ENCODE measurements around the gene CNIH3.

The CNIH3 gene

DNA sequence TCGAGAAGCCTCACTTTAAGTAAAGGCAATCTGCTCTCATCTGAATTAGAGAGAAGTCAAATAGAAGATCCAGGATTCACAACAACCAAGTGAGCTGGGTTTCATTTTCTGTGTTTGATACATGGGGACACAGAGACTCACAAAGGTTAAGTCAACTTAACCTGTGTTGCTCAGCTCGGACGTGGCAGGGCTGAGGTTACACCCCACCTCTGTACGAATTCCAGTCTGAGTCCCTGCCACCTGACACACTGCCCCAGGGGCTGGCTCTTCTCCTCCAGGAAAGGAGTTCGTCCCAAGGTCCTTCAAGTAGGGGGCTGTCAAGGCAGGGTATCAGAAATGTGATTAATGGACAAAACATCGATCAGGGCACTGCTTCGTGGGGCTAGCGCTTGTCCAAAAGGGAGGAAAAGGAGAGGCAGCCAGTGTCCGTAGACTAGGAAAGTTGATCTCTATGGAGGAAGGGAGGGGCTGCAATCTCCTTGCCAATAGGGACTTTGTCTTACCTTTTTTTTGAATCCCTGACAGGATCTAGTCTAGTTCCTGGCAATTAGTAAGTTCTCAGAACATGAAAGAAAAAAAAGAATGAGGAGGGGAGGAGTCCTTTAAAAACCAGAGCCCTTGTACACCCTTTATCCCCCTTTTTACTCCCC, 116.4 kb downstream of the CNIH3 start:
- peak overlapping the region in 1 of 2 donors; percentile 46 for H3K27ac ChIP-seq
- H3K4me3 ChIP-seq: no peak overlapping the region
- DNase-seq (ENCODE audit: low spot score): no peak
- TF ChIP-seq, protein P1, sequence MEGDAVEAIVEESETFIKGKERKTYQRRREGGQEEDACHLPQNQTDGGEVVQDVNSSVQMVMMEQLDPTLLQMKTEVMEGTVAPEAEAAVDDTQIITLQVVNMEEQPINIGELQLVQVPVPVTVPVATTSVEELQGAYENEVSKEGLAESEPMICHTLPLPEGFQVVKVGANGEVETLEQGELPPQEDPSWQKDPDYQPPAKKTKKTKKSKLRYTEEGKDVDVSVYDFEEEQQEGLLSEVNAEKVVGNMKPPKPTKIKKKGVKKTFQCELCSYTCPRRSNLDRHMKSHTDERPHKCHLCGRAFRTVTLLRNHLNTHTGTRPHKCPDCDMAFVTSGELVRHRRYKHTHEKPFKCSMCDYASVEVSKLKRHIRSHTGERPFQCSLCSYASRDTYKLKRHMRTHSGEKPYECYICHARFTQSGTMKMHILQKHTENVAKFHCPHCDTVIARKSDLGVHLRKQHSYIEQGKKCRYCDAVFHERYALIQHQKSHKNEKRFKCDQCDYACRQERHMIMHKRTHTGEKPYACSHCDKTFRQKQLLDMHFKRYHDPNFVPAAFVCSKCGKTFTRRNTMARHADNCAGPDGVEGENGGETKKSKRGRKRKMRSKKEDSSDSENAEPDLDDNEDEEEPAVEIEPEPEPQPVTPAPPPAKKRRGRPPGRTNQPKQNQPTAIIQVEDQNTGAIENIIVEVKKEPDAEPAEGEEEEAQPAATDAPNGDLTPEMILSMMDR (IDR thresholded peaks at IDR 0.05): no peak

DNA sequence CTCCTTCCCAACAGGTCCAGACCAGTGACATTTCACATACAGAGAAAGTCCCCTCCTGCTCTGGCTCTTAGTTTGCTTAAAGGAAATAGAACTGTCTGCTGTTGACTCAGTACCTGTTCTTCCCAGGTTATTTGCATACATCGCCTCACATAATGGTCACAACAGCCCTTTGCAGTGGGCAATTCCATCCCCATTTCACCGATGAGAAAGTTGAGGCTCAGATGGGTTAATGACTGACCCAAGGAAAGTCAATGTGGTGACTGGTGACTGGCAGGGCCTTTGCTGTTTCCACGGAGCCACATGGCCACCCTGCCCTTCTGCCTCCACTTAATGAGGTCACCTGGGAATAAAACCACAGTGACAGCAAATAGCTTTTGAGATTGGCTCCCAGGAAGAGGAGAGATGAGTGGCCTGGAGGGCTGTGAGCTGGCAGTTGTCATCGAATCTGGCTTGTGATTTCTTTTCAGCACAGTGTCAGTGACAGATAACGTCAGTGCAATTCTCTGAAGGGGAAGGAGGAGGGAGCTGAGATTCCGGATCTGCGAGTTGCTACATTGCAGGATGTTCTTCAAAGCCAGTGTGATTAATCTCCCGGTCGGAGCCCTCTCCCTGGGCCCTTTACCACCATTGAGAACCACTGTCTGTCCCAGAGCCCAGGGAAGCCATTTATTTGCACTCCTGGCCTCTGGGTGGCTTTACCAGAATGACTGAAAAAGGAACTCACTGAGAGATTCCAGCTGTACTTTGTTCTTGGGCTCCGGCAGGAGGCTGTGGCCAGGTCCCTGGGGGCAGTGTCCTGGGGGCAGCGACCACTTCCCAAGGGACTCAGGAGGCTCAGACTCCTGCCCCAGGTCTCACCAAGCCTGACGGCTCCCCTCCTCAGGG, 117.2 kb downstream of the CNIH3 start:
- TF ChIP-seq, protein P1 (IDR thresholded peaks at IDR 0.05): no peak
- H3K4me3 ChIP-seq: no peak overlapping the region
- DNase-seq (ENCODE audit: low spot score): no peak
- H3K27ac ChIP-seq: peak overlapping the region in 1 of 2 donors; percentile 46

DNA sequence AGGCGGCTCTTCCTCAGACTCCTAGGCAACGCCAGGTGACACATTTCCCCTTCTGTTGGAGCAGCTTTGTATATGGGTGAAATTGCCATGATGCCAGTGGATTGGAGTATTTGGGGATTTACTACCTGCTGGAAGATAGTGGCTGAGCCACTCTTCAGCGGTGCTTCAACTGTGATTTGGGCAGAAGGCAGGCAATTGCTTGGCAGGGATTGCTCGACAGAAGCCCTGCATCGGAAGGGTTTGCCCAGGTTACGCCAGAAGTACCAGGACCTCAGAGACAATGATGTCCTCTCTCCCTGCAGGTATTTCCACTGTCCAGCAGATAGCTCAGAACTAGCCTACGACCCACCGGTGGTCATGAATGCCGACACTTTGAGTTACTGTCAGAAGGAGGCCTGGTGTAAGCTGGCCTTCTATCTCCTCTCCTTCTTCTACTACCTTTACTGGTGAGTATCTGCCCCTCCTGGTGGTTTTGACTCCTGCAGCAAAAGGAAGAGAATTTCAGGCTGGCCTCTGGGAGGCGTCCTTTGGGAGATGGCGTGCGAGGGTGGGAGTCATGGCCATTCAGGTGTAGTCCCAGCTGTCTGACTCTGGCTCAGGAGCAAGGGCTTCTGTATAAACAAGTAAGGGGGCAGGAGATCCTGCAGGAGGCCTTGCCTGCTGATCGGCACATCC, 118.3 kb downstream of the CNIH3 start:
- Histone ChIP-seq H3K4me3 (no peak overlapping the region), H3K27ac (no peak overlapping the region)
- DNase-seq (ENCODE audit: low spot score): no peak
- TF ChIP-seq, protein P1 (IDR thresholded peaks at IDR 0.05): no peak

DNA sequence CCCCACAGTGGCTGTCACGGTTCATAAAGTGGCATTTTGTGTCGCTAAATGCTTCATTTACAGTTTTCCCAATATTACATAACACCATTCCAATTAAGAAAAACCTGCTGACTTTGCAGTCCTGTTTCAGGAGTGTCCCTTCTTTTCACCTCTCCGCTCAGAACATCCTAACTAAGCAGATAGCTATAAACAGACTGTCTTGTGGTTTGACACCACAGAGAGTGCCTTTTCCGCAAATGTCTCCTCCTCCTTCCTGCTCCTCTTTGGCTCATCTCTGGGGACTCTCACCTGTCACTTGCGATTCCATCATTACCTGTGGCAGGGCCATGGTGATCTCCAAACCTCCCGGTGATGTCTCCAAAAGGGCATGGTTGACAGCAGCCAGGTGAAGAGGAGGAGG, 119.0 kb downstream of the CNIH3 start:
- Histone ChIP-seq H3K4me3 (no peak overlapping the region), H3K27ac (no peak overlapping the region)
- no peak for DNase-seq (ENCODE audit: low spot score)
- TF ChIP-seq, protein P1 (IDR thresholded peaks at IDR 0.05): no peak

DNA sequence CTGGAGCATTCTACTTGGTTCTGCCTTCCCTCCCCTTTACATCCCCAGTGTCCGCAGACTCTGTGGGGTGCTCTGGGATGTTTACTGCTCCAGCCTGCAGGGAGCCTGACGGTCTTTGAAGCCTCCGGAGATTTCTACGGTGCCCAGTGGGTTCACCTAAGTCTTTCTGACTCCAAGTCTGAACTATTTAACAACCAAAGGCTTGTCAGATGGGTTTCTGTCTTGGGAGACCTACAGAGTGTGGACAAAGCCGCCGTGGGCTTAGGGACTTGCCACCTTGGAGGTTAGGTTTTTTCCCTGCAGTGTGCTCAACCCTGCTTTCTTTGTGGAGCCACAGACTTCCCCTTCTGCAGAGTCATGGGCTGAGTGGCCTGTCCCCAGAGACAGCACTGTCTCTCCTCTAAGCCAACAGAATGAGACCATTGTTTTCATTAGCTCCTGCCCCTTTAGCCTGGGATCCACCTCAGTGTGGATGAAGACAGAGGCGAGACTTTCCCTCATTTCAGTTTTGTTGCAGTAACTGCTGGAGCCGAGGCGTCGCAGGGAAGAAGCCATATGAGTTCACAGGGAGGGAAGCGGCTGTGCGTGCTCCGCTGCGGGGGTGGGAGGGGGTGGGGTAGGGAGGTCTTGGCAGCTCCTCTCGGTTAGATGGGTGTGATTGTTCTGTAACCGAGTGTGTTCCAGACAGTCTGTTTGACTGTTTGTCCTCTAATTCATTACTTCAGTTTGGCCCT, 120.7 kb downstream of the CNIH3 start:
- DNase-seq (ENCODE audit: low spot score): no peak
- H3K4me3 ChIP-seq: no peak overlapping the region
- TF ChIP-seq, protein P1 (IDR thresholded peaks at IDR 0.05): no peak
- peak overlapping the region in 1 of 2 donors; percentile 52 for H3K27ac ChIP-seq

DNA sequence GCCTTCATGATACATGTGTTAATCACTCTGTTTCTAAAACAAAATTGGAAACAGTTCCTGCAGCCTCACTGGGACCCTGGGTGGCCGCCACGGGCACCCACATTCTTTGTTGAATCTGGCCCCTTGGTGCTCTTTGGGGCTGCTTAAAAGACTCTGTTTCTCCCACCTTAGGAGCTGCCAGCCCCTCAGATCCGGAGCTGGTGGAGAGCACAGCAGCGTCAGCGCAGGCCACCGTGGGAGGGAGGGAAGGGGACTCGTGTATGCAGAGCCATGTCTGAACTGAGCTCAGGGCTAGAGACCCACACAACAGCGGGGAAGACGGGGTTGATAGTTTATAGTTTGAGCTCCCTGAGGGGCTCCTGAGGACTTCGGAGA, 121.2 kb downstream of the CNIH3 start:
- TF ChIP-seq, protein P1 (IDR thresholded peaks at IDR 0.05): no peak
- DNase-seq (ENCODE audit: low spot score): no peak
- H3K4me3 ChIP-seq: no peak overlapping the region
- H3K27ac ChIP-seq: peak overlapping the region in 1 of 2 donors; percentile 52

All from coronary artery (tissue), 2 donors.